ENCODE measurements around the gene DRAM1.
A peak's percentile ranks its signal among the peaks of the same experiment; 100 is the strongest.
"Not testable (repeated sequence)": the region's sequence is repeated elsewhere in the genome, so short reads cannot be mapped to it uniquely, and the experiment has no call there.

Gene DRAM1

DNA sequence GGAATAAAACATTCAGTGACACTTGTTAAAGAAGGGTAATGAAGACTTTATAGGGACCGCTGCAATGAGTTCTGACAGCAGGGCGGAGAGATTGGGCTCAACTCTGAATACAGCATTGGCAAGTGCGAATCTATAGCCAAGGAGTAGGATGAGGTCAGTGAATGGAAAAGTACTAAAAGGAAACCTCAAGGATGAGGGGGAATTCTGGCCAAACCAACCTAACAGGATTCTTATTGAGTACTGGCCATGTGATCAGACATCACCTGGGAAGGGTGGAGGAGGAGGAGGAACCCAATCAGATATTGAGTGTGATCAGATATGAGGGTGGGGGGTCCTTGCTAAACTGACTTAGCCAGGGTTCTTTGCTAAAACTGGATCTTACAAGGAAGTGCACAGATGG lies 31.0 kb downstream of the DRAM1 start:
- no peak for DNase-seq

DNA sequence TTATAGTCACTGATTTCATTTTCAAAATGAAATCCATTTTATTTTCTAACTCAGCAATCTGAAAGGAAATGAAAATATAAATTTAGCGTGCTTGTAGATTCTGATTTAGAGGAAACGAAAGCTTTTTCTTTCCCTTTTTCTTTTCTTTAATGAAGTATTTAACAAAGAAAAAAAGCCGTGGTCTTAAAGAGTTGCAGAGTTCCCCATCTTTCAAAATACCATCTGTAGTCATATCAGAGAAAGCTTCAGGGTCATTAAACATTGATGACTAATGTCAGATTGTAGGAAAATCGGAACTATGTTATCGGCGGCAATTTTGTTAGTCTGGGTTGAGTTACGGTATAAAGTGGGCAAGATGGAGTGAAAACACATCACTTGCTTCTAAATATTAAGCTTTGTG lies 32.3 kb downstream of the DRAM1 start:
- no peak for DNase-seq

DNA sequence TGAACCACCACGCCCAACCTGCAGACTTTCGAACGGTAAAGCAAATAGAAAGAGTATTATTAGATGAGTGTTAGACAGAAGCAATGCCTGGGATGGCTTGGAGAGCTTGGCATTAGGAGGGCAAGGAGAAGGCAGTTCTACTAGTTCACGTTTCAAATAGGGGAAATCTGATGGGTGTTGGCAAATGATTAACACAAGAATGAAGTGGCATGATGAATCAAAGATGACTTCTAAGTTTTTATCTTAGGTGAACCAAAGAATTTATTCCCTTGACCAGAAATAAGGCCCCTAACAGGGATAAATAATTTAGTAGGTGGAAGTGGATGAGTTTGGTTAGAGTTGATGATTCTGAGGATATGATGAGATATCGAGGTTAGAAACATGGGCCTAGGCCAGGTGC lies 38.5 kb downstream of the DRAM1 start:
- DNase-seq, result no peak

DNA sequence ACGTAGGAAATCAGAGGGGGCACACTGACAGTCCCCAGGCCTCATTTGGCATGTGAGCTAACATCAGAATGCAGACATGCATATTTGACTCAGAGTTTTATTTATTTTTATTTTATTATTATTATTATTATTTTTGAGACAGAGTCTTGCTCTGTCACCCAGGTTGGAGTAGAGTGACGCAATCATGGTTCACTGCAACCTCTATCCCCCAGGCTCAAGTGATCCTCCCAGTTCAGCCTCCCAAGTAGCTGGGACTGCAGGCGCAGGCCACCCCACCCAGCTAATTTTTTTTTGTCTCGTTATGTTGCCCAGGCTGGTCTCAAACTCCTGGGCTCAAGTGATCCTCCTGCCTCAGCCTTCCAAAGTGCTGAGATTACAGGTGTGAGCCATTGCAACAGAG lies 41.4 kb downstream of the DRAM1 start:
- DNase-seq, result not testable (repeated sequence)

DNA sequence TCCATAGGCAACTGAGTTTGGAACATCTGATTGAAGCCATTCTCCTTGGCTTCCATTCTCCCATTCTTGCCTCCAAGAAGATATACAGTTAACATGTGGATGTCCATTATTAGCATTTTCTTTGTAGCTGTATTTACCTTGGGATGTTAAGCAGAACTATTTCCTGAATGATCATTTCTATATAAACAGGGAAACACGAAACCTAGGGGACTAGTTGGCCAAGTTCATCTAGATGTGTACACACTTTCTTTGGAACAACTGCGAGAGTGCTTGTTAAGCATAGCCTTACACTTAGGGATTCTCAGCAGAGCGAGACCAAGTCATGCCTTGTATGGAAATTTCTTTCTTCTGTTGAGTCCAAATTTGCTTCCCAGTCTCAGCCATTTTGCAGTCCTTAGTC lies 42.1 kb downstream of the DRAM1 start:
- DNase-seq, result no peak

DNA sequence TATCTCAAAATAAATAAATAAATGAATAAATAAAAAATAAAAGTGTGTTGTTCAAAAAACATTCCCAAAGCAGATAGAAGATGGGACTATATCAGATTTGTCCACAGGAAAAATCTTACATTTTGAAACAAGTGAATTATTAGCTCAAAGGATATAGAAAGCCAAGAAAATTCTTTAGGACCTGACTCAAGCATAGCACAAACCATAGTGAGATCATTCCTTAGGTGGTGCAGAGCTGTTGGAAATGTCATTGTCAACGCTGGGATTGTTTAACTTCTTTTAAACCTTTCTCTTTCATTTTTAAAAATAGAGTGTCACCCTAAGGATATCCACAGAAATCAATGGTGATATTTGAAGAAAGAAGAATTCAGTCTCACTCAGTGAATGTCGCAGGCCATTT lies 43.5 kb downstream of the DRAM1 start:
- no peak for DNase-seq

DNA sequence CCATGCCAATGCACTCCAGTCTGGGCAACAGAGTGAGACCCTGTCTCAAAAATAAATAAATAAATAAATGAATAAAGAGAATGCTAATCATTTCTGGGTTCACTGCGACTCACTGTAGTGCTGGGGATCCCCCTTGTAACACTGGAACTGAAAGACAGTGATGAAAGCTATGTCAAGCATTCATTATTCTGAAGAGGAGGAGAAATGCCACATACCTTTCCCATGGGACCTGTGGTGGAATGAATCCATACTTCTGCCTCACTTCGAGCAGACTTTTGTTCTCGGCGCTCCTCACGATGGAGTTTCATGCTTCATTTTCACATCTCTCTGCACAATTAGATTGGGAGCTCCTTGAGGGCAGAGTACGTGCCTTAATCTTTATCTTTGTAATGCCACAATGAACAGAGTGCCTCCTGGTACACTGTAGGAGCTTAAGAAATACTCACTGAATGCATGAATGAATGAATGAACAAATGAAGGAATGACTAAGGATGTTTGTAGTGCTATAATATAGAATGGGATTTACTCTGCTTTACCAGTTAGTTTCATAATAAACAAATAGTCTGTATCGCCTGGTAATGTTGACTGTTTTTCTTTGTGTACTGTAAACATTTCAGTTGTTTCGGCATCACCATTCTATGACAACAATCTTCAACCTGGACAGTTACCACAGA lies 45.8 kb downstream of the DRAM1 start:
- DNase-seq, result no peak

DNA sequence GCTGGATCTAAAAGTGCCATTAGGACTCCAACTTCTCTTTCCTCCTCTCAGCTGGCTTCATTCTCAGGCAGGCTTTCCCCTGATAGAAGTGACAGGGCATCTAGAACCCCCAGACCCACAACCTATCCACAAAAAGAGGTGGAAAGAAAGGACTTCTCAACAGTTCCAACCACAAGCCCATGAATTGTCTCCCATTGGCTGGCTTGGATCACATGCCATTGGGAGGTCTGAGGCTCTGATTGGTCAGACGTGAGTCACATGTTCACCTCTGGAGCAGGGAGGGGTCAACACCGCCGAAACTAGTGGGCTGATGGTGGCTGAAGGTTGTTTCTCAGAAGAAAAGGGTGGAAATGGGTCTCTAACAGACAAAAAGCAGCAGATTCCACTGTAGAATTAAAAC lies 47.2 kb downstream of the DRAM1 start:
- peak; percentile 11 for DNase-seq

DNA sequence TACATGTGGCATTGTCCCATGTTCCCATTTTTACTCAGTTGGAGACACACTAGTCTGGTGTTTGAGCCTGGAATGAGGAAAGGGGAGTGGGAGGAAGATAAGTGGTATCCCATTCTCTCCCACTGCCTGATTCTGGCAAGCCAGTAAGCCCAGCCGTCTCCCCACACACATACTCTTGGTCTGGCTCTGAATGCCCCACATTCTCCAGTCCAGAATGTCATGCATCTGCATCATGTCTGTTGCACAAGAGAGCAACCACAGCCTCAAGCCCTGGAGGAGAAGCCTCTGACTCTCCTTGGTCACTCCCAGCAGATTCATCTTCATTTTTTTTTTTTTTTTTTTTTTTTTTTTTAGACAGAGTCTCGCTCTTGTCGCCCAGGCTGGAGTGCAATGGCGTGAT lies 48.0 kb downstream of the DRAM1 start:
- no peak for DNase-seq

DNA sequence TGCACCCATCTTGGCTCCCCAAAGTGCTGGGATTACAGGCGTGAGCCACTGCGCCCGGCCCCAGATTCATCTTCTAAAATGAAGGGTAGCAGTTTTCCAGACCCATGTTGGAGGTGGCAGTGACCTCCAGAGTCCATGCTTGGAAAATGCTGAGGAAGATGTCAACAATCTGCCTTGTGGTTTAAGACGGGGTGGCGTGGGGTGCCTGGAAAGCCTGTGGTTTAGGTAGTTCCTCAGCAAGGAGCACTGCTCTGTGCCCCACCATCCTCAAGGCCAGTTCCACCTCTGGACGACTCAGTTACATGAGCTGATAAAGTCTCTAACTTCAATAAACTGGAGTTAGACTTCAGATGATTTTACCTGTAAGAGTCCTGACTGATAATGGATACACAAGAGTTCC lies 48.6 kb downstream of the DRAM1 start:
- DNase-seq, result no peak

DNA sequence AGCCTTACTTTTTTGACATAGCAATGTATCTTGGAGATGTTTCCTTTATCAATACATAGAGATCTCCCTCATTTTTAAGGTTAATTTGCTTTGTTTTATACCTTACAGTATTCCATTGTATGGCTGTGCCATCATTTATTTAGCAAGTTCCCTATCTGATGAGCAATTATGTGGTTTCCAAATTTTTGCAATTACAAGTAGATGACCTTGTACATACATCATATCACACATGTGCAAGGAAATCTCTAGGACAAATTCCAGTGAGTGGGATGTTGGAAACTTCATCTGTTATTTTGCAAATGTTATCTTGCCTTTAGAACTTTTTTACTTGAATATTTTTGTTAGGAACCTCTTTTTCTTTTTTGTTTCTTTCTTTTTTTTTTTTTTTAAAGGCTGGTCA lies 49.7 kb downstream of the DRAM1 start:
- no peak for DNase-seq

DNA sequence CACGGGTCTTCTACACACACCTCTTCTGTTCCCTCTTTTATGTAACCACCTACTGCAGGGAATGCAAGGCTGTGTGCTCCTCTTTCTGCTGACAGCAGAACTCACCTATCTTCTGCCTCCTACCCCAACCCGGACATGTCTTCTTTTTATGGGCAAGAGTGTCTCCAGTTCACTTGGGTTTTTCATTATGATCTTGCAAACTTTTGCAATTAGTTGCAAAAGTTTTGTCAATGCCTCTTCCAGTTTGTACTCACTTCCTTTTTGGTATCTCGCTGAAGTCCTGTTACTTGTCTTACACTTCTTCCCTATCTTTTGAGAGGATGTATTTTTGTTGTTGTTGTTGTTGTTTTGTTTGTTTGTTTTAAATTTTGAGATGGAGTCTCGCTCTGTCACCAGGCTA lies 50.6 kb downstream of the DRAM1 start:
- DNase-seq, result no peak

DNA sequence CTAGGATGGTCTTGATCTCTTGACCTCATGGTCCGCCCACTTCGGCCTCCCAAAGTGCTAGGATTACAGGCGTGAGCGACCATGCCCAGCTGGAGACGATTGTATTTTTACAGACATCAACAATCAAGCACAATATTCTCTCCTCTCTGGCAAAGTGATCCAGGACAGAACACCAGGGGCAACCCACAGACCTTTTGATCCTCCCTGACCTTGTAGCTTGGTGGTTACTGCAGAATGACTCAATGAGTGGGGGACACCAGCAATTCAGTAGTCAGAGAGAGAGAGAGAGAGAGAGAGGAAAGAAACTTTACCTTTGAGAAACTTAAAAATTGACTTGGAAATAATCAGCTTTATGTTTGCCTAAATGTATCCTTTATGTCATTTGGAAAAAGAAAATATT lies 51.2 kb downstream of the DRAM1 start:
- no peak for DNase-seq

DNA sequence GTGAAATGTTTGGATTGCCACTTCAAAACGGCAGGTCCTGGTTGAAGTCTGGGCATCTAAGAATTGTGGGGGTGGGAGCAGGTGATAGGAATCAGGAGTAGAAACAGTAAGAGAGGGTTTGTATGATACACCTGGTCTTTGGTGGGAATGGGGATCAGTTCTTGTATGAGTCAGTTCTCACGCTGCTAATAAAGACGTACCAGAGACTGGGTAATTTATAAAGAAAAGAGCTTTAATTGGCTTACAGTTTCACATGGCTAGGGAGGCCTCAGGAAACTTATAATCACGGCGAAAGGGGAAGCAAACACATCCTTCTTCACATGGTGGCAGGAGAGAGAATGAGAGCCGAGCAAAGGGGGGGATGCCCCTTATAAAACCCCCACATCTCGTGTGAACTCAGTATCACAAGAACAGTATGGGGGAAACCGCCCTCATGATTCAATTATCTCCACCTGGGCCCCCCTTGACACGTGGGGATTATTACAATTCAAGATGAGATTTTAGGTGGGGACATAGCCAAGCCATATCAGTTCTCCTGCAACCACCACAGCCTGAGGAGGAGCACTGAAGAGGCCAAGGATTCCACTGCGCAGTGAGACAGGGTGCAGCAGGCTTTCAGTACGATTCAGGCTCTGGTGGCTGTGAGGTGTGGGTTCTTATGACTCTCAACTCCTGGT lies 52.1 kb downstream of the DRAM1 start:
- no peak for DNase-seq

DNA sequence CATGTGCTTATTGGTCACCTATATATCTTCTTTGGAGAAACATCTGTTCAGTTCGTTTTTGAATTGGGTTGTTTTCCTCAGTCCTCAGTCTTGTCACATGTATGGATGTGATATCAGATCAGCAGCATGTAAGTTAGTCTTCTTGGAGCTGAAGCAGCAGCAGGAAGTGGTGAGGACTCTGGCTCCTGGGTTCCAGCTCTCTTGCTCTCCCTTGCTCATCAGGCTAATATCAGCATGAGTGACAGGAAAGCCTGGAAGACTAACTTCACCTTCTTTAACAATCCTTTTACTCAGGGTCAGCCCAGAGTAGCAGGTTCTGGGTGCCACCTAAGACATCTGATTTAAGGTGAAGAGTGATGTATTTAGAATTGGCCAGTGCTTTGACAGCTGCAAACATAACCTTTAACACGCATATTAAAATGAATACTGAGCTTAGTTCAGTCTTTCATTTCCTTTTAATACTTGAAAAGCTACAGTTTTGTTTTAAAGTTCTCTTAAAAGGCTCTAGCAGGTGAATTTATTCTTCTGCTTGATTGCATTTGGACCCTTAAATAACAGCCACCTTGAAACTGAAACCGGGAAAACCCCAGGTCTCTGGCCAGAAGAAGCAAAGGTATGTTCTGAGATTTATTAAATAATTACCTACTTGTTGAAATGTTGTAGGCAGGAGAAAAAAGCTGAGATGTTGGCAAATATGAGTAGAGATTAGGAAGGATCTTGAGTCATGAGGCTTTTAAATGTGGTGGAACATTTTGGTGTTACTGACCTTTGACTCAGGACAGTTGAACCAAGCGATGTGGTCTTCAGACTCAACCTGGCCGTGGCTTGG lies 54.3 kb downstream of the DRAM1 start:
- peak; percentile 23 for DNase-seq

DNA sequence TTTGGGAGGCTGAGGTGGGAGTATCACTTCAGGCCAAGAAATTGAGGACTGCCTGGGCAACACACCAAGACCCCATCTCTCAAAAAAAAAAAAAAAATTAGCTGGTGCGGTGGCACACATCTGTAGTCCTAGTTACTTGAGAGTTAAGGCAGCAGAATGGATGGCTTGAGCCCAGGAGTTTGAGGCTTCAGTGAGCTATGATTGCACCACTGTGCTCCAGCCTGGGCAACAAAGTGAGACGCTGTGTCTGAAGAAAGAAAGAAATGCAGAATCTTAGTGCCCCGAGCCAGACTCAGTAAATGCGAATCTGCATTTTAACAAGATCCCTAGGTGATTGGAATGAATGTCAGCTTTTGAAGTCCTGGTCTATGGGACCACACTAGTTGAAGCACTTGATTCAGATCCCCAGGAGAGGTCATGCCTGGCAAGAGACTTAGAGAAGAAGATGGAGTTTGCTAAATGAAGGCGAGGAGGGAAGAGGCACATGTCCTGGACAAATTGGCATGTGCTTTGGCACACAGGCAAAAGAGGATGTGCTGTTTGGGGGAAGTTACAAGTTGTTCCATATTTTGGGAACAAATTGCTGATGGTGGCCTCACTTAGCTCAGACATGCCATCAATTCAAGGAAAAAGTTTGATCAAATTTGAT lies 56.6 kb downstream of the DRAM1 start:
- DNase-seq, result no peak

DNA sequence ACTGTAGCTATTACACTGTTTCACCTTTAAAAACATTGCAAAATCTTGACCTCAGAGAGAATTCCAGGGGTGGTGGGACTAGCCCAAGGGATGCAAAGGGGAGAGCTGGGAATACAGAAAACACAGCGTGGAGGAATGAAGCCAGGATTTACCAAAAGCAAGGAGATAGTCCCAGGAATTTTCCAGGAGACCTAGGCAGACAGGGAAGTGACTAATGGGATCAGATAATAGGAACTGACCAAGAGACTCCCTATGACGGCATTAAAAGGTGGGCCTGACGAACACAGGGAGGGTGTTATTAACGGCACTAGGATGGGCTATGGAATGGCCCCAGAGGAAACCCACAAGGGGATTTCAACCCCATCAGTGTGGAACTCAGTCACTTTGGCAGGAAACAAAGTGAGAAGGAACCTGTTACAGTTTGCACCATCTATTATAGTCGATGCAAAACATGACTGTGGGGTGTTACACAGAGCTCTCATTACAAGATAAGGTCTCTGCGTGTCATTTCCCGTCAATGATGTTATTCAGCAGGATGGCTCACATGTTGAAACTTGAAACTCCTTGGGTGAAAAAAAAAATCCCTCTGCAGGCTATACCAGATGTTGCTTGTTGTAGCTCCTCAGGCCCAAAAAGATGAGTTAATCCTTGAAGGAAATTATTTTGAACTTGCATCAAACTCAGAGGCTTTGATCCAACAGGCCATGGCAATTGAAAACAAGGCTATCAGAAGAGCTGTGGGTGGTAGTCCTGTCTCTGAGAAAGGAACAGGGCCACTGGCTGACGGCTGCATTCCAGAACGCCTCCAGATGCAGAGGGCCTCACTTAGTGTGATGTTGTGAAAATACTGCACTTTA lies 58.7 kb downstream of the DRAM1 start:
- no peak for DNase-seq

DNA sequence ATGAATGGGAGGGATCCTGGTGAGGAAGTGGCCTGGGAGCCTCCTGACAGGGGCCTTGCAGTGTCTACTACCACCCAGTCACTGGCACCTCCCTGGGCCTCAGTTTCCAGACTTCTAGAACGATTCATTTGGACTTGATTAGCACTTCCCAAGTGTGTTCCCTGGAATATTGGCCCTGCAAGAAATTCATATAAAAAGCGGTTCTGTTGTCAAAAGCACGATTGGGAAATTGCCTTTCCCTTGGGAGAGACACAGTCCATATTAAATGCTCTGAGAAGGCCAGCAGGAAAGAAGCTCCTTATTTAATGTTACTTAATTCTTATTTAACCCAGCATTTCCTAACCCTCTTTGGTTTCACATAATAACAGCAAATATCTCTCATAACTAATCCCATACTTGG lies 61.9 kb downstream of the DRAM1 start:
- no peak for DNase-seq

DNA sequence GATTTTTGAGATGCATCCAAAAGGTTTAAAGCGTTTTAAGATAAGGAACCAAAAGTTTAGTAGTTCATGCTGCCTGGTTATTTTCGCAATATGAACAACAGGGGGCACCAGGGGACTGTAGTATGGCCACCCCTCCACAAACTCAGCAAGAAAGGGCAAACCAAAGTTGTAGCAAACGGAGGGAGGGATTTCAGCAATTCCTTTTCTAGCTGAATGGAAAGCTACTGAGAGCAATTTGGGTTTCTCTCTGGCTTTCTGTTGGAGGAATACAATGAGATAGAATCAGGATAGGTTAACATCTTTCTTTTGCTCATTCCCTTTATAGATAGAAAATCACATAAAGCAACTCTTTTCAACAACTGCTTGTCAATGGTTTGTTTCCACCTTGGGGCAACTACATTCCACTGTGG lies 62.5 kb downstream of the DRAM1 start:
- peak; percentile 60 for DNase-seq

DNA sequence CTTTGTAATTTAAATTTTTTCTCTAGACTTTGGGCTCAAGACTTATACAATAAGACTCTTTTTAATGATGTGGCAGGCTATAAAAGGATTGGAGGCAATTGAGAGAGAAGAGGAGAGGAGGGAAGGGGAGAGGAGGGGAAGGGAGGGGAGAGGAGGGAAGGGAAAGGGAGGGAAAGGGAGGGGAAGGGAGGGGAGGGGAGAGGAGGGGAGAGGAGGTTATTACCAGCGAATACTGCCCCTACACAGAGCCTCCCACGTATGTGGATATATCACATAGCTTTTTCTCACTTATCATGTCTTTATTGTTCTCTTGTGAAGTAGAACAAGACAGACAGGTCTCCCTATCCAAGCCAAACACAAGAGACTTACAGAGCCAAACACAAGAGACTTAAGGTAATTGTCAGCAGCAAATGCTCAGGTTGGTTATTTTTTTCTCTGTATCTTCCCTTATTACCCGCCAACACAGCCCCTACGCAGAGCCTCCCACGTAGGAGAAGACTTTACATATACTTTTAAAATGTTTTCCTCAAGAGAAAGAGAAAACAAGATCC lies 63.1 kb downstream of the DRAM1 start:
- DNase-seq, result no peak

DNA sequence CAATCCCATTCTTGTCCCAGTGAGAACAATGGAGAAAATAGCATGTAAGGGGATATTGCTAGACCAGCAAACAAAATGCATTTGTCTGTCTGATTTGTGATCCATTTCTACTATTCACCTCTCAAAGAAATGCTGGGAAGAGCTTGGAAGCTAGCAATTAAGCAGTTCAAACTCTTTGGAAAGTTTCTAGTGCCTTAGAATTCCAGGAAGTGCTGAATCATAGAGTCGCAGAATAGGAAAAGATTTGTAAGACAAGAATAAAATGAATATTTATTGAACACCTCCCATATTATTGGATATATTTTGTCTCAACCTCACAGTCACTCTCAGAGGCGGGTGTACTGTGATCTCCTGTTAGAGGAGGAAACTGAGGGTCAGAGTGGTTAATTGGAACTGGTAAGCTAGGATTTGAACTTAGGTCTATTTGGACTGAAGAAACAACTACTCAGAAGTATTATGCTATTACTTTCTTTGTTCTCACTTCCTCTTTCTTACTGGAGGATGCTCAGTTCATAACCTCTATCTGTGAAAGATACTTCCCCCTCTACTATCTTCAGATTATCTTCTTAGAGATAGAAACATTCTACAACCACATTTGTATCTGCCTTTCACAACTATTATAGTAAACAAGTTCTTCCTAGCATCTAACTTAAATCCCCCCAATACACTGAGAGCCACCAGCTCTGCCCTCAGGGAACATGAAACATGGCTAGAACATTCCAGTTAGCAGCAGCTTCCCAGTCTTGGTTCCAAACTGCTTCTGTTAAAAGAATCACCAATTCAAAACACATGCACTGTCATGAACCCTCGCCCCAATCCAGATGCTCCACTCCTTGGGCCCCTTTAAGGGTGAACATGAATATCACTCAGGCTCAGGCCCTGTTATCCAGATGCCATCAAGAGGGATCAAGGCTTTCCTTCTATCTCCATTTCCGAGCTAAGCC lies 64.2 kb downstream of the DRAM1 start:
- no peak for DNase-seq

Measured in RPMI8226 (cell line).